Suprapubic skin (tissue), 4 donors: ENCODE data around the gene EPHA4.

Source experiments
- CTCF ChIP-seq, 2 donors: fragments of 200-600 bp in 1 of 2; fragments of 450-650 bp in 1 of 2; sonication (generic) in 1 of 2; IDR thresholded peaks; one replicate each; pipeline ENCODE4 v1.5.1; 2016 to 2019; ENCODE audit warnings: antibody characterized with exemption in 2 of 2, mild to moderate bottlenecking in 1 of 2, moderate library complexity in 1 of 2
- EP300 ChIP-seq: sonication (generic); formaldehyde crosslinking; IDR thresholded peaks from one replicate; pipeline ENCODE4 v1.6.1; 2017; ENCODE audit warnings: antibody characterized with exemption
- POLR2A ChIP-seq, 2 donors: fragments of 450-650 bp; IDR thresholded peaks; one replicate each; pipeline ENCODE4 v1.6.1; 2017; ENCODE audit warnings: antibody characterized with exemption in 2 of 2, mild to moderate bottlenecking in 2 of 2, moderate library complexity in 2 of 2
- POLR2AphosphoS5 ChIP-seq, 3 donors: sonication (generic); formaldehyde crosslinking; IDR thresholded peaks; one replicate each; pipeline ENCODE4 v1.6.1; 2017; ENCODE audit warnings: antibody characterized with exemption in 3 of 3

GRCh38 chr2:221415789-221416188 lies 156.3 kb downstream of the EPHA4 start:
- no peak for TF ChIP-seq CTCF (IDR thresholded peaks at IDR 0.05)
- no peak for TF ChIP-seq POLR2AphosphoS5 (IDR thresholded peaks at IDR 0.05)
- no peak for TF ChIP-seq POLR2A (IDR thresholded peaks at IDR 0.05)
- no peak for TF ChIP-seq EP300
